Endothelial cell of umbilical vein (primary cell): Measurements from ENCODE around the gene SLC44A2. TPM values are rescaled to one million over a fixed set of nuclear protein-coding genes. Genes with fewer than 3 reads are reported as not detected.

Source experiments
- BruUV-seq: library from RNA; stranded (reverse); fragments of 400-500 nt; replicated peaks from 2 replicates; lab custom pipeline; 2021; lab: Mats Ljungman, UMichigan
- CTCF ChIA-PET: fragments of 300-600, 350-600 bp; sonication (Branson Sonifier 250); formaldehyde crosslinking; loops from one replicate; lab custom pipeline; 2021; ENCODE audit warnings: antibody characterized with exemption, inconsistent platforms; lab: Charles Lee
- POLR2A ChIA-PET: fragments of 300-600, 350-600 bp; sonication (Branson Sonifier 250); formaldehyde crosslinking; loops from one replicate; lab custom pipeline; 2021; ENCODE audit warnings: antibody characterized with exemption, inconsistent platforms; lab: Charles Lee
- DNase-seq: peaks from one replicate; pipeline ENCODE4 v3.0.0-alpha.2; 2011; ENCODE audit warnings: low read depth, low spot score
- FAIRE-seq: peaks from 2 replicates; lab custom pipeline; 2011; peaks lifted over from hg19 to GRCh38; lab: Jason Lieb, UNC
- H2AFZ ChIP-seq: 2 replicates; pipeline ENCODE4 v1.6.0; 2012; ENCODE audit warnings: low read depth, low read length, control low read depth, inconsistent platforms
- H3K27ac ChIP-seq: 2 replicates; pipeline ENCODE4 v1.5.1; 2011; ENCODE audit warnings: low read depth, mild to moderate bottlenecking, control low read depth, low read length, moderate library complexity; ENCODE audit not compliant: insufficient read depth
- H3K27me3 ChIP-seq, 2 experiments: 2 replicates each; pipeline versions ENCODE4 v1.6.0 to v1.6.1; 2011; ENCODE audit warnings: low read length in 2 of 2, mixed read lengths in 1 of 2; ENCODE audit not compliant: control insufficient read depth in 2 of 2, insufficient read depth in 2 of 2
- H3K36me3 ChIP-seq, 2 experiments: 2 replicates in 1 of 2; 3 replicates in 1 of 2; pipeline ENCODE4 v1.5.1; 2011; ENCODE audit warnings: low read length in 2 of 2, mild to moderate bottlenecking in 1 of 2, moderate library complexity in 1 of 2; ENCODE audit not compliant: control insufficient read depth in 2 of 2, insufficient read depth in 2 of 2; ENCODE audit errors: extremely low read depth in 1 of 2
- H3K4me1 ChIP-seq: 3 replicates; pipeline ENCODE4 v1.5.1; 2011; ENCODE audit warnings: mild to moderate bottlenecking, low read length; ENCODE audit not compliant: control insufficient read depth, insufficient read depth; ENCODE audit errors: extremely low read depth
- H3K4me2 ChIP-seq: 2 replicates; pipeline ENCODE4 v1.6.1; 2011; ENCODE audit warnings: low read length, control low read depth, mixed read lengths; ENCODE audit not compliant: insufficient read depth
- H3K4me3 ChIP-seq, 3 experiments: fragments of 200-600 bp in 1 of 3; sonication (generic), shearing (Covaris generic) in 1 of 3; replicated peaks in 1 of 3; 2 replicates each; pipeline ENCODE4 v1.5.1; 2011 to 2016; ENCODE audit warnings: control low read depth in 3 of 3, low read length in 3 of 3, mild to moderate bottlenecking in 2 of 3, inconsistent platforms in 1 of 3, low read depth in 1 of 3, moderate library complexity in 1 of 3; ENCODE audit not compliant: insufficient read depth in 1 of 3
- H3K79me2 ChIP-seq: 2 replicates; pipeline ENCODE4 v1.6.0; 2012; ENCODE audit warnings: low read length, inconsistent platforms; ENCODE audit not compliant: control insufficient read depth, insufficient read depth
- H3K9ac ChIP-seq: replicated peaks from 2 replicates; pipeline ENCODE3; 2011; ENCODE audit warnings: low read length, control low read depth; ENCODE audit not compliant: insufficient read depth; ENCODE audit errors: extremely low read depth
- H3K9me1 ChIP-seq: replicated peaks from 3 replicates; pipeline ENCODE4 v1.6.0; 2011; ENCODE audit warnings: mild to moderate bottlenecking, low read length; ENCODE audit not compliant: control insufficient read depth, insufficient read depth; ENCODE audit errors: extremely low read depth
- H3K9me3 ChIP-seq: replicated peaks from 2 replicates; pipeline ENCODE4 v1.5.1; 2012; ENCODE audit warnings: low read length, inconsistent platforms; ENCODE audit not compliant: control insufficient read depth, insufficient read depth
- H4K20me1 ChIP-seq: replicated peaks from 2 replicates; pipeline ENCODE3; 2011; ENCODE audit warnings: mild to moderate bottlenecking, low read length; ENCODE audit not compliant: control insufficient read depth, insufficient read depth; ENCODE audit errors: extremely low read depth
- MYC ChIP-seq: IDR thresholded peaks from one replicate; pipeline ENCODE4 v1.6.1; 2011; ENCODE audit warnings: mild to moderate bottlenecking, low read depth, low read length
- POLR2A ChIP-seq: IDR thresholded peaks from 2 replicates; pipeline ENCODE4 v1.6.1; 2012; ENCODE audit warnings: low read depth, mild to moderate bottlenecking, control low read depth, low read length
- dilution Hi-C: fragments of 300-500 bp; cut with MboI; formaldehyde crosslinking; loops from one replicate; pipeline ENCODE4 v1.15.0; 2019; ENCODE audit warnings: low sequenced_read_pairs; ENCODE audit not compliant: extremely low pct_ligation_motif_present
- intact Hi-C: fragments of 100-400 bp; cut with micrococcal nuclease; formaldehyde crosslinking; loops from one replicate; pipeline ENCODE4 v1.10.0; 2022
- polyA plus RNA-seq, 4 experiments: library from polyadenylated mRNA; depleted of rRNA in 3 of 4; stranded (reverse) in 3 of 4; unstranded in 1 of 4; fragments of >200 nt; gene quantifications; 2 replicates each; pipeline versions ENCODE4 v1.2.1 to v1.2.3, GENCODE V29; 2011 to 2012; ENCODE audit warnings: missing spikeins in 1 of 4
- total RNA-seq: library from RNA; stranded (reverse); gene quantifications from 2 replicates; pipeline ENCODE4 v1.2.3, GENCODE V29; 2021
- TF ChIP-seq, protein P1 (sequence below), 2 donors: IDR thresholded peaks; 1 replicate in 1 of 2; 2 replicates in 1 of 2; pipeline ENCODE4 v1.5.1; 2011; ENCODE audit warnings: low read length in 2 of 2, mild to moderate bottlenecking in 2 of 2, moderate library complexity in 2 of 2, control low read depth in 1 of 2, inconsistent platforms in 1 of 2, low read depth in 1 of 2; ENCODE audit not compliant: insufficient read depth in 1 of 2; ENCODE audit errors: extremely low read depth in 1 of 2
- TF ChIP-seq, protein P2 (sequence below): IDR thresholded peaks from 2 replicates; pipeline ENCODE4 v1.6.1; 2011; ENCODE audit not compliant: insufficient read depth, insufficient read length

The SLC44A2 gene
- total and polyA plus RNA-seq, 2 donors (not counting 3 experiments of a cell fraction or from before 2014, with no cell fraction given) = 97.7 to 130 TPM

DNA sequence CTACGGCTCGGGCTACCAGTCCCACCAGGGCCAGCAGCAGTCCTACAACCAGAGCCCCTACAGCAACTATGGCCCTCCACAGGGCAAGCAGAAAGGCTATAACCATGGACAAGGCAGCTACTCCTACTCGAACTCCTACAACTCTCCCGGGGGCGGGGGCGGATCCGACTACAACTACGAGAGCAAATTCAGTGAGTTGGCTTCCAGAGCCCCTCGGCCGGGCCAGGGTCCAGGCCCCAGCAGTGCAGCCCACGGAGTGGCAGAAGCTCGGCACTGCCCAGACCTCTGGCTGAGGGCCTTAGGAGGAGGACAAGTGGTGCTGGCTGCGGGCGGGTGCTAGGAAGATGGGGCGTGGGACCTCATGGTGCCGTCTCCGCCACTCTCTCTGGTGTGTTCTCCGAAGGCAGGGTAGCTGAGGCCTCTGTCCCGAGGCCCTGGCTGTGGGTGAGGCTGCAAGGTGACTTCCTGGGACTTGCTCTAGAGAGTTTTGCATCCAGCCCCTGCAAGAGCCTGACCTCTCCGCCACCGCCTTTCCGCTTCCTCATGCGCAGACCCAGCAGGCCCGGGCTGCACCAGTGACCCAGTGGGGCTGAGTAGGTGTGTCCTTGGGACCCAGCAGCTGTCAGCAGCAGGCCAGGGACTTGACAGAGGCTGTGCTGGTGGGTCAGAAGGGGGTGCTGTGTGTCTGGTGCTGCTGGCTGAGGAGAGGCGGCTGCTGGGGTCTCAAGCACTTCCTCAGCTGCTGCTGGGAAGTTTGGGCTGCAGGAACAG, 62.4 kb downstream of the SLC44A2 start:
- no peaks in the 10 kb centered on the region for H3K27me3 ChIP-seq
- H3K9me3 ChIP-seq = no peaks in the 10 kb centered on the region
- no peak overlapping the region for H3K4me2 ChIP-seq
- no peaks in the 10 kb centered on the region for H3K4me1 ChIP-seq
- BruUV-seq = no TSS peak
- H3K27ac ChIP-seq = no peak overlapping the region
- H2AFZ ChIP-seq = no peak overlapping the region
- DNase-seq = no peak
- intact Hi-C loops = no loop called here
- peaks cover 21 to 69% of the 10 kb centered on the region in 2 experiments for H3K36me3 ChIP-seq
- H3K9me1 ChIP-seq = no peaks in the 10 kb centered on the region
- TF ChIP-seq MYC = no peak
- TF ChIP-seq, protein P1, sequence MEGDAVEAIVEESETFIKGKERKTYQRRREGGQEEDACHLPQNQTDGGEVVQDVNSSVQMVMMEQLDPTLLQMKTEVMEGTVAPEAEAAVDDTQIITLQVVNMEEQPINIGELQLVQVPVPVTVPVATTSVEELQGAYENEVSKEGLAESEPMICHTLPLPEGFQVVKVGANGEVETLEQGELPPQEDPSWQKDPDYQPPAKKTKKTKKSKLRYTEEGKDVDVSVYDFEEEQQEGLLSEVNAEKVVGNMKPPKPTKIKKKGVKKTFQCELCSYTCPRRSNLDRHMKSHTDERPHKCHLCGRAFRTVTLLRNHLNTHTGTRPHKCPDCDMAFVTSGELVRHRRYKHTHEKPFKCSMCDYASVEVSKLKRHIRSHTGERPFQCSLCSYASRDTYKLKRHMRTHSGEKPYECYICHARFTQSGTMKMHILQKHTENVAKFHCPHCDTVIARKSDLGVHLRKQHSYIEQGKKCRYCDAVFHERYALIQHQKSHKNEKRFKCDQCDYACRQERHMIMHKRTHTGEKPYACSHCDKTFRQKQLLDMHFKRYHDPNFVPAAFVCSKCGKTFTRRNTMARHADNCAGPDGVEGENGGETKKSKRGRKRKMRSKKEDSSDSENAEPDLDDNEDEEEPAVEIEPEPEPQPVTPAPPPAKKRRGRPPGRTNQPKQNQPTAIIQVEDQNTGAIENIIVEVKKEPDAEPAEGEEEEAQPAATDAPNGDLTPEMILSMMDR (IDR thresholded peaks at IDR 0.05; ENCODE audit: extremely low read depth in 1 of 2, insufficient read depth in 1 of 2, low read depth in 1 of 2, low read length in 2 of 2) = no peak
- no peak for TF ChIP-seq POLR2A
- TF ChIP-seq, protein P2, sequence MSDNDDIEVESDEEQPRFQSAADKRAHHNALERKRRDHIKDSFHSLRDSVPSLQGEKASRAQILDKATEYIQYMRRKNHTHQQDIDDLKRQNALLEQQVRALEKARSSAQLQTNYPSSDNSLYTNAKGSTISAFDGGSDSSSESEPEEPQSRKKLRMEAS = no peak
- dilution Hi-C loops = no loop called here
- H3K79me2 ChIP-seq = peaks cover 3% of the 10 kb centered on the region
- H3K4me3 ChIP-seq = no peak overlapping the region
- ChIA-PET POLR2A (no interaction called here), CTCF (interaction anchor here (2.1 to 3.4 kb wide), 2 partner anchors 12 kb away, joined by 5 to 22 read pairs; no protein-coding TSS in a partner anchor)
- H3K9ac ChIP-seq = no peak overlapping the region
- FAIRE-seq = no peak
- H4K20me1 ChIP-seq = no peaks in the 10 kb centered on the region
